Measurements from ENCODE around the gene NEUROG1. TPM values are rescaled to one million over a fixed set of nuclear protein-coding genes. Genes with fewer than 3 reads are reported as not detected.

NEUROG1 gene
- total and polyA plus RNA-seq, 2 donors from 2014 or later: not detected

DNA sequence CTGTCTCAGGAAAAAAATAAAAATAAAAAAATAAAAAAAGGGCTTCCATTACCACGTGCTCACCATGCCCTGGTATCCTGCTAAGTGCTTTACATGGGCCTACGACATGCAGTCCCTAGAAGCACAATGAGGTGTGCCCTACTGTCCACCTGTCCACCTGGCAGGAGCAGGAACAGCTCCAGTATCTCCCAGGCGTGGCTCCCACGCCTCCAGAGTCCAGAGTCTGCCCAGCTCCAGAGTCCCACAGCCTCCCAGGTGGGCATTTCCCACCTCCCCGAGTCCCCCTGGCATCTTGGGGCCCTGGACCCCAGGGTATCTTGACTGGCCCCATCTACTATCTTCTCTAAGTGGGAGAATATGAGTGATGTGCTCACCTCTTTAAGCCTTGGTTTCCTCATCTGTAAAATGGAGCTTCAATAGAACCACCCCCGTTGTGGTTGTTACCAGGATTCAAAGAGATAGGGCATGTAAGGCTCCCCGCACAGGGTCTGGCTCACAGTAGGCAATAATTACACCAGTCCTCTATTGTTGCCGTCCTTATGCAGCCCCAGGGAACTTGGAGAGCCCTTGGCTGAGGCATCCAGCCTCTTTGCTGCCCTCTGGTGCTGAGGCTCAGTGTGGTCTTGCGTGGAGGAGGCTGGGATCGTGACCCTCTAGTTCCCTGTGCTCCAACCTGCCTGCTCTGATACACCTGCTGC lies 34.1 kb upstream of the NEUROG1 start:
- H3K9ac ChIP-seq (ENCODE audit: low read length in 3 of 3): no peak overlapping the region
- peak overlapping the region; percentile 32 to 52 for H3K27ac ChIP-seq (ENCODE audit: low read depth in 2 of 2, low read length in 2 of 2)
- H3K27me3 ChIP-seq (ENCODE audit: control insufficient read depth, insufficient read depth, low read length): no peaks in the 10 kb centered on the region
- intact Hi-C loops (cut with DNase I): no loop called here
- no peaks in the 10 kb centered on the region for H3K9me3 ChIP-seq (ENCODE audit: control insufficient read depth in 2 of 3, insufficient read depth in 1 of 3, low read length in 3 of 3)
- H3K4me3 ChIP-seq (ENCODE audit: low read length in 3 of 3): no peak overlapping the region
- H3K36me3 ChIP-seq (ENCODE audit: control insufficient read depth in 2 of 3, insufficient read depth in 3 of 3, low read length in 3 of 3): peaks cover 0 to 8% (median 0%) of the 10 kb centered on the region in 3 donors
- no peak for FAIRE-seq
- TF ChIP-seq, protein P1, sequence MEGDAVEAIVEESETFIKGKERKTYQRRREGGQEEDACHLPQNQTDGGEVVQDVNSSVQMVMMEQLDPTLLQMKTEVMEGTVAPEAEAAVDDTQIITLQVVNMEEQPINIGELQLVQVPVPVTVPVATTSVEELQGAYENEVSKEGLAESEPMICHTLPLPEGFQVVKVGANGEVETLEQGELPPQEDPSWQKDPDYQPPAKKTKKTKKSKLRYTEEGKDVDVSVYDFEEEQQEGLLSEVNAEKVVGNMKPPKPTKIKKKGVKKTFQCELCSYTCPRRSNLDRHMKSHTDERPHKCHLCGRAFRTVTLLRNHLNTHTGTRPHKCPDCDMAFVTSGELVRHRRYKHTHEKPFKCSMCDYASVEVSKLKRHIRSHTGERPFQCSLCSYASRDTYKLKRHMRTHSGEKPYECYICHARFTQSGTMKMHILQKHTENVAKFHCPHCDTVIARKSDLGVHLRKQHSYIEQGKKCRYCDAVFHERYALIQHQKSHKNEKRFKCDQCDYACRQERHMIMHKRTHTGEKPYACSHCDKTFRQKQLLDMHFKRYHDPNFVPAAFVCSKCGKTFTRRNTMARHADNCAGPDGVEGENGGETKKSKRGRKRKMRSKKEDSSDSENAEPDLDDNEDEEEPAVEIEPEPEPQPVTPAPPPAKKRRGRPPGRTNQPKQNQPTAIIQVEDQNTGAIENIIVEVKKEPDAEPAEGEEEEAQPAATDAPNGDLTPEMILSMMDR (IDR thresholded peaks at IDR 0.05; ENCODE audit: borderline replicate concordance, extremely low read depth, insufficient read depth): peak; percentile 47
- peaks cover 0 to 44% (median 40%) of the 10 kb centered on the region in 3 donors for H3K4me1 ChIP-seq (ENCODE audit: control insufficient read depth in 2 of 3, insufficient read depth in 2 of 3, low read depth in 1 of 3, low read length in 3 of 3)
- DNase-seq: peak in 3 of 5 donors; percentile 46 to 59 (median 49)

DNA sequence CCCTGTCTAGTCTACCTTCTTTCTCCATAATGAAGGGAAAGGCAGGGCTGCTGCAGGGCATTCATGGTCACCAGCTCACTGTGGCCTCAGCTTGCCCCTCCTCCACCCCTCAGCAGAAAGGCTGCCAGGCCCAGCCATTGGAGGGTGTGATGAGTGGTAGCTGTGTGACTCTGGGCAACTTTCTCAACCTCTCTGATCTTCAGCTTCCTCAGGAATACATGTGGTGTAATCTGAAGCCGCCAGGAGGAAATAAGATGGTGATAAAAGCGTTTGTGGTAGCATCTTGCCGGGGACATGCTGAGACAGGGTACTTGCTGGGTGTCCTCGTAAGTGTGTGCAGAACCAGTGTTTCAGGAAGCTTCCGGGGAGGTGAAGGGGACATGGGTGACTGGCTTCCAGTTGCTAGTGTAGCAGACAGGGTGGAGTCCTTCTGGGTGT lies 33.2 kb upstream of the NEUROG1 start:
- FAIRE-seq: no peak

DNA sequence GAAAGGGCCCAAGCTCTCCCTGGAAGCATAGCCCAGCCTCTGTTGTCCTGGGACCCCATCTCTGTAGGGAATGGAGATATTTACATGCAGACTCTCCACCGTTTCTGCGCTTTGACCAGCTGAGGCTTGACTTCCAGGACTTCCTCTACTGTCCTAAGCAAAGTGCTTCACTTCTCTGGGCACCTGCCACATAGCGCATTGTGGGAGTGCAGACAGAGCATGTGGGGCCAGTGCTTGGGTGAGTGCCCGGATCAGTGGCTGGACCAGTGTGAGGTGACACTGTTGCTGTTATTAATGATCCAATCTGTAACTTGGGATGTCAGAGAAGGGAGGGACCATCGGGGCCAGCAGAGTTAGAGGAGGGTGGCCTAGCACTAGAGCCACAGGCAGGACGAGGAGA lies 32.5 kb upstream of the NEUROG1 start:
- intact Hi-C loops (cut with DNase I): no loop called here
- peaks cover 0 to 40% (median 30%) of the 10 kb centered on the region in 3 donors for H3K4me1 ChIP-seq (ENCODE audit: control insufficient read depth in 2 of 3, insufficient read depth in 2 of 3, low read depth in 1 of 3, low read length in 3 of 3)

More for the DNA sequence above, 33.2 kb upstream of the NEUROG1 start:
- DNase-seq: no peak
- TF ChIP-seq, protein P1 (IDR thresholded peaks at IDR 0.05; ENCODE audit: borderline replicate concordance, extremely low read depth, insufficient read depth): no peak
- Histone ChIP-seq H3K4me3 (ENCODE audit: low read length in 3 of 3) (no peak overlapping the region), H3K36me3 (ENCODE audit: control insufficient read depth in 2 of 3, insufficient read depth in 3 of 3, low read length in 3 of 3) (peaks cover 0 to 1% (median 0%) of the 10 kb centered on the region in 3 donors), H3K9ac (ENCODE audit: low read length in 3 of 3) (no peak overlapping the region), H3K9me3 (ENCODE audit: control insufficient read depth in 2 of 3, insufficient read depth in 1 of 3, low read length in 3 of 3) (no peaks in the 10 kb centered on the region), H3K27me3 (ENCODE audit: control insufficient read depth, insufficient read depth, low read length) (no peaks in the 10 kb centered on the region), H3K27ac (ENCODE audit: low read depth in 2 of 2, low read length in 2 of 2) (peak overlapping the region in 1 of 2 donors; percentile 42), H3K4me1 (ENCODE audit: control insufficient read depth in 2 of 3, insufficient read depth in 2 of 3, low read depth in 1 of 3, low read length in 3 of 3) (peaks cover 0 to 40% (median 36%) of the 10 kb centered on the region in 3 donors)
- intact Hi-C loops (cut with DNase I): no loop called here

More for the DNA sequence above, 32.5 kb upstream of the NEUROG1 start:
- no peak overlapping the region for H3K9ac ChIP-seq (ENCODE audit: low read length in 3 of 3)
- H3K27me3 ChIP-seq (ENCODE audit: control insufficient read depth, insufficient read depth, low read length): no peaks in the 10 kb centered on the region
- FAIRE-seq (no peak), DNase-seq (peak in 1 of 5 donors; percentile 61)
- H3K4me3 ChIP-seq (ENCODE audit: low read length in 3 of 3): no peak overlapping the region
- H3K27ac ChIP-seq (ENCODE audit: low read depth in 2 of 2, low read length in 2 of 2): peak overlapping the region in 1 of 2 donors; percentile 5
- no peaks in the 10 kb centered on the region for H3K36me3 ChIP-seq (ENCODE audit: control insufficient read depth in 2 of 3, insufficient read depth in 3 of 3, low read length in 3 of 3)
- TF ChIP-seq, protein P1 (IDR thresholded peaks at IDR 0.05; ENCODE audit: borderline replicate concordance, extremely low read depth, insufficient read depth): no peak
- H3K9me3 ChIP-seq (ENCODE audit: control insufficient read depth in 2 of 3, insufficient read depth in 1 of 3, low read length in 3 of 3): no peaks in the 10 kb centered on the region
